NCI-H82 treated with DMSO at 0.1 percent for 48 hours (cell line): ENCODE data around the gene HSD17B14.
"Not testable (repeated sequence)": the region's sequence is repeated elsewhere in the genome, so short reads cannot be mapped to it uniquely, and the experiment has no call there.

Experiments
- DNase-seq: peaks from one replicate; lab custom pipeline; 2025; ENCODE audit not compliant: unreplicated experiment; lab: John Stamatoyannopoulos, UW

HSD17B14 gene

GRCh38 chr19:48768171-48768753, 68.0 kb downstream of the HSD17B14 start:
- not testable (repeated sequence) for DNase-seq

- not testable (repeated sequence) for DNase-seq
These were observed 70.5 kb downstream of the HSD17B14 start for GRCh38 chr19:48765816-48766215.
